Esophagus squamous epithelium (tissue), 4 donors: ENCODE measurements around the gene STXBP5L.

Experiments used
- CTCF ChIP-seq, 6 experiments: fragments of 450-650 bp in 4 of 6; fragments of 200-600 bp in 2 of 6; sonication (generic) in 2 of 6; IDR thresholded peaks; one replicate each; pipeline ENCODE4 v1.5.1; 2016 to 2019; ENCODE audit warnings: antibody characterized with exemption in 6 of 6, mild to moderate bottlenecking in 4 of 6, moderate library complexity in 4 of 6
- POLR2A ChIP-seq, 4 donors: fragments of 450-650 bp; IDR thresholded peaks; one replicate each; pipeline ENCODE4 v1.6.1; 2017; ENCODE audit warnings: antibody characterized with exemption in 4 of 4, mild to moderate bottlenecking in 4 of 4, moderate library complexity in 3 of 4

- no peak for TF ChIP-seq CTCF (IDR thresholded peaks at IDR 0.05)
- no peak for TF ChIP-seq POLR2A (IDR thresholded peaks at IDR 0.05)
Observed at GRCh38 chr3:120931593-120931992, 23.6 kb downstream of the STXBP5L start.
